ENCODE results near the gene DARS2. TPM values are rescaled to one million over a fixed set of nuclear protein-coding genes. Genes with fewer than 3 reads are reported as not detected.

DARS2 gene
- total RNA-seq, 1 donor from 2014 or later: 17.6 TPM

DNA sequence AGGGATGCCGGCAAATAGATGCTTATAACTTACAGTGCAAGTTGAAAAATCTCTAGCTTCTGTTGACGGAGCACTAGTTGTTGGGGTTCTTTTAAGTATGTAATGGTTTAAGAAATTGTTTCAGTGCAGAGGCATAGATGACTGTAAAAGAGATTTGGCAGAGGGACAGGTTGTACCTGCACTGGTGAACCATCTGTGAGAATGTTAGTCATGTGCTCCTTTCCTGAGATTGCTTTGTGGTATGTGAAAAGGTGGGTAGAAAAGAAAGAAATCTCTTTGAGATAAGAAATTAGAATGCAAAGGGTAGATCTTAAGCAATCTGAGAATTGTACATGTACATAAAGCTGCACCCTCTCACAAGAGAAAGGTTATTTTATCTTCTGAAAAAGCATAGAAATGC is 63.2 kb downstream of the DARS2 start:
- no peak for DNase-seq

- no peak for DNase-seq
Measured at GRCh38 chr1:173888749-173889148, 64.3 kb downstream of the DARS2 start.

DNA sequence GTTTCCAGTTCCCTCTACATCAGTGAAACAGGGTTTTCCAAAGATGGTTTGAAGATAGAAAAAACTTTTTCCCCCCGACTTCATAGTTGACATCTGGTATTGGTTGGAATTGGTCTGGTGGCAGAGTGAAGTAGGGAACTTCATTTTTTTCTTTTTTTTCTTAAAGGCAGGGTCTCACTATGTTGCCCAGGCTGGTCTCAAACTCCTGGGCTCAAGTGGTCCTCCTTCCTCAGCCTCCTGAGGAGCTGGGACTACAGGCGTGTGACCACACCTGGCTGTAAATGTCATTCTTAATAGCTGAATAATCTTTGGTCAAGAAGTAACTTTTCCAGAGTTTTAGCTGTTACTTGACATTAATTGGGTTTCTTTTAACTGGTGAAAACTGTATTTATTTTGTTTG is 65.4 kb downstream of the DARS2 start:
- DNase-seq: no peak

GRCh38 chr1:173893611-173894010 is 69.1 kb downstream of the DARS2 start:
- no peak for DNase-seq

GRCh38 chr1:173894189-173894588 is 69.7 kb downstream of the DARS2 start:
- no peak for DNase-seq

DNA sequence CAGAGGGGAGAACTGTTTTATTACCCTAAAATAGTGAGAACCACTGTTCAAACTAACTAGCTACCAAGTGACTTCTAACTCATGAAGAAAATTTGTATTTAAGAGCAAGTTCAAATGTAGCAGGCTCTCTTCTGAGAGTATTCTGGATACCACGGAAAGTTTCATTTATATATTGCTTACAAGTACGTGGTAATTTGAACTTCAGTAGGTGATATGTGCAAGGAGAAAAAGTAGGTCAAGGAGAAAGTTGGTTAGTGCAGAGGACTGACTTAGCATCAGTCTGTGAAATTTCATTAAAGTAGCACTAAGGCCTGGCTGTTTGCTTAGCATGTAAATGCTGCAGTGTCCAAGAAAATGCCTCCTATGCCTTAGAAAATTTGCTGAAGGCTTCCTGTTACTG is 76.0 kb downstream of the DARS2 start:
- no peak for DNase-seq

DNA sequence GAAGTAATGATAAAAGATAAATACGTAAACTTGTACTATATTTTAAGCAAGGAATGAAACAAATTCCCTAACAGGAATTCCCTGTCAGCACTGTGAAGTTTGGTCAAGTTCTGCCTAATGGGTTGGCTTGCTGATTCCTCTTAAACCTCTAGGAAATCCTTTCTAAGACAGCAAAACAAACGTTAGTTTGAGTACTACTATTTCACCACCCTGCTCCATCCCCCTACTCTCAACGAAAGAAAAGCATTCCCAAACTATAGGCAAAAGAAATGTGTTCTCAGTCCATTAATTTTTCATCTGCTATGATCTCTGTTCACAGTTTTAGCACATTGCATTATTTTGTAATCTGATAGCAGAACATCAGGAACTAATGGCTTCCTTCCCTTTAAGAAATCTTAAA is 76.5 kb downstream of the DARS2 start:
- no peak for DNase-seq

DNA sequence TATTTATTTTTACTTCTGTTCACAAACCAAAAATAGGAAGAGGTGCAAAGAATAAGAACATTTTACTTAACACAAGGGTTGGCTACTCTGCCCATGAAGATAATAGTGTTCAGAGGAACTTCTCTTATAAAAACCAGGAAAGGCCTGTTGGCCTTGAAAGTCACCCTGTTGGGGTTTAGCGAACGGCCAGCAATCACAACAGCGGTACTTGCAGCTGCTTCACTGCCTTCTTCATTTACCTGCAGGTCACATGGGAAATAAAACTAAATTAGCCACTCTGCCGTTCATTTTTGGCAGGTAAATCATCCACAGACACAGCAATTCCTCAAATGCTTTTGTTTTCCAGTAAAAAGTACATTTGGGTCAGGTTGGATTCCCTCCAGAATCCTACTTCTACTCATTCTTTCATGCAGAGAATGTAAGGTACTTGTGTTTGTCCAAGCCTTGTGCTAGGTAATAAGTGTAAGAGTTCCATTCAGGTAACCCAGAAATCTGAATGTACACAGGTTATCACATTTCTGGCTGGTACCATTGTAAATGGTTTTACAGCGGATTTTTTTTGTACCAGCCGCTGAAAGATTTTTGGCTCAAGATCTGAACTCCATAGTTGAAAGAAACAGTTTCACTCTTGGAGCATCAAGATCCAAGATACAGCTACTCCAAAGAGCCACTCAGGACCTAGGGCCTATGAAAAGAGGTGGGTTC is 79.5 kb downstream of the DARS2 start:
- no peak for DNase-seq

Small RNA genes lying within 50 kb of the gene (small RNA-seq; reads per million reads assigned to genes)
- not detected for gene RF00019 (ENCODE audit: low replicate concordance)

Other genes starting within 250 kb of the DARS2 start
- not detected for gene SLC9C2, start 221.6 kb upstream of the DARS2 start, total RNA-seq
- not detected for gene TEX50, start 189.3 kb upstream of the DARS2 start, total RNA-seq
- gene ANKRD45, start 154.8 kb upstream of the DARS2 start, total RNA-seq: 0.72 TPM
- gene KLHL20, start 109.7 kb upstream of the DARS2 start, total RNA-seq: 45.5 TPM
- 12.6 TPM for gene CENPL, start 210 bp downstream of the DARS2 start, total RNA-seq
- 295 TPM for gene GAS5, start 43.3 kb downstream of the DARS2 start, total RNA-seq
- 16.7 TPM for gene ZBTB37, start 43.7 kb downstream of the DARS2 start, total RNA-seq
- gene SERPINC1, start 92.7 kb downstream of the DARS2 start, total RNA-seq: not detected
- 31.4 TPM for gene RC3H1, start 197.7 kb downstream of the DARS2 start, total RNA-seq